DMS114 treated with DMSO at 0.1 percent for 48 hours (cell line): Measurements from ENCODE around the gene CAPN9.
"Not testable (repeated sequence)": the region's sequence is repeated elsewhere in the genome, so short reads cannot be mapped to it uniquely, and the experiment has no call there.

Experiments used
- DNase-seq: peaks from one replicate; lab custom pipeline; 2025; ENCODE audit not compliant: unreplicated experiment; lab: John Stamatoyannopoulos, UW

The CAPN9 gene

DNA sequence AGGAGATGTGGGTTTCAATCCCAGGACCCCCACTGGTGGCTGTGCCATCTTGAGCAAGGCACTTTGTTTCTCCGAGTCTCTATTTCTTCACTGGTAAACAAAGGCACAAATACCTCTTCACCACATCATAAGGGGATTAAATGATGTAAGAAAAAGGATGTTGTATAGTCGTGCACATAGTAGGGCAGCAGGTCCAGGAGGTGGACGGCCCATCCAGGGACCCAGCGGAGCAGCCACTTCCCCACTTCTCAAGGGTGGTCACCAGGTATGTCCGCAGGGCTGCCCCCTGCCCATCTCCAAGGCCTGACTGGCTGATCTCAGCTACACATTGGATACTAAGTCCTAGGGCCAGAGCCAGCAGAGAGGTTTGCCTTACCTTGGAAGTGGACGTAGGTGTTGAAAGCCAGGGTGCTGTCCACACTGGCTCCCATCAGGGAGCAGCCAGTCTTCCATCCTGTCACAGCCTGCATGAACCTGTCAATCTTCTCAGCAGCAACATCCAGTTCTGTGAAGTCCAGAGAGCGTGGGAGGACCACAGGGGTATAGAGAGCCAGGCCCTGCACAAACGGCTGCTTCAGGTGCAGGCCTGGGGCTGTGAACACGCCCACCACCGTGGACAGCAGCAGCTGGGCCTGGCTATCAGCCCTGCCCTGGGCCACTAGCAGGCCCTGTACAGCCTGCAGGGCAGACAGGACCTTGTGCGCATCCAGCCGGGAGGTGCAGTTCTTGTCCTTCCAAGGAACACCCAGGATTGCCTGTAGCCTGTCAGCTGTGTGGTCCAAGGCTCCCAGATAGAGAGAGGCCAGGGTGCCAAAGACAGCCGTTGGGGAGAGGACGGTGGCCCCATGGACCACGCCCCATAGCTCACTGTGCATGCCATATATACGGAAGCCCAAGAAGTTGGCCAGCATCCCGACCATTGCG, 37.3 kb upstream of the CAPN9 start:
- DNase-seq, result no peak

DNA sequence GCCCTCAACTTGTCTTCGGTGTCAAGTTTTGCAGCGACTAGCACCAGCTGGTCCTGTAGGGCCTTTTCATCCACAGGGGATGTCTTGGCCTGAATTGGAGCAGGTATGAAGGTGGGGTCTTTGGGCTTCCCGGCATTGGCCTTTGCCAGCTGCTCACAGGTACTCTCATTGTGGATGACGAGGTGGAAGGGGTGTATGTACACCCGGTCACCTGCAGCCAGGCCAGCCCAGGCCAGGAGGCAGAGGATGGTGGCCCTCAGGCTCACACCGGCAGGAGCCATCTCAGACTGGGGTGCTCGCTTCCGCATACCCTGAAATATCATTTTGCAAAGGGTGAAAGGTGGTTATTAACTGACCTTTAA, 36.7 kb upstream of the CAPN9 start:
- DNase-seq, result no peak

DNA sequence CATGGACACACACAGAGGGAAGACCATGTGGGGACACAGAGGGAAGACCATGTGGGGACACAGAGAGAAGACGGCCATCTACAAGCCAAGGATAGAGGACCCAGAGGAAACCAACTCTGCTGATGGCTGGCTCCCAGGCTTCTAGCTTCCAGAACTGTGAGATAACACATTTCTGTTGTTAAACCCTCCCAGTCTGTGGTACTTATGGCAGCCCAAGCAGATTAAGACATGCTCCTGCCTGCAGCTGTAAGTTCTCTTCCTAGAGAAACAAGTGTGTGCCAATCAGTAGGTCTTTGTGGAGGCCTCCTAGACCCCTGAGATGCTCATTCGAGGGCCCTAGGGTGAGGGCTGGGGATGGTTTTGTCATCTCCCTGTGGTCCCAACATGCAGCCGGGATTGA, 35.9 kb upstream of the CAPN9 start:
- no peak for DNase-seq

DNA sequence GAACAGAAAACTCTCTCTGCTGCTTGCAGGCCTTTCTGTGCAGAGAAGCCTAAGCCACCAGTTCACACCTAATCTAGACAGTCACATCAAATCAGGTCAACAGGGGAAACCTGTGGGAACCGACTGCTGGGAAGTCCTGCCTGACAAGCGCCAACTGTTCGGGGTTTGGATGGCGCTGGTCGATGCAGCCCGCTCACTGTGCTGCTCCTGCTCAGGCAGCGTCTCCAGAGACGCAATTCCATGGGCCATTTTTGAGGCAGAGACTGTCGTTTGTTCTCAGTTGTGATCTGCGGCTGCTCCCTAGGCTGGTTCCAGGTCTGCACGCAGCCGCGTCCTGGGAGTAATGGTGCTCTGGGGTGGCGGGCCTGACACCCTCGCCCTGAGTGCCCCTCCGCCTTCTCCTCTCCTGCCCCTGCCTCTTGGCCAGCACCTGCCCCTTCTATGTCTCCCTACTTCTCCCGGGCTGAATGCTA, 34.7 kb upstream of the CAPN9 start:
- no peak for DNase-seq

DNA sequence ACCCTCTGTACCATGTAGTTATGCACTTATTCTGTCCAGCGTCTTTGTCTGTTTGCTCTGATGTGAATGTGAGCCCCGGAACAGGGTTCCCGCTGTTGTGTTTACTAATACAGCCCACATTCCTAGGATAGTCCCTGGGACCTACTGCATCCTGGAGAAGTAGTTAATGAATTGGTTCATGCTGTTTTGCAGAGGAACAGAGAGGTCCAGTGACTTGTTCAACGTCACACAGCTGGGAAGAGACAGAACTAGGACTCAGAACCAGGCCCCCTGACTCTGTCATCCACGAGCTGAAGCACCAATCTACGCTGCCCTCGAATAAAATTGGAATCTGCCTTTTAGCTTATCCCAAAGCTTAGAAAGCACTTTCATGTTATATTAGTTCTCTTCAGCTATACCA, 34.0 kb upstream of the CAPN9 start:
- DNase-seq, result no peak

DNA sequence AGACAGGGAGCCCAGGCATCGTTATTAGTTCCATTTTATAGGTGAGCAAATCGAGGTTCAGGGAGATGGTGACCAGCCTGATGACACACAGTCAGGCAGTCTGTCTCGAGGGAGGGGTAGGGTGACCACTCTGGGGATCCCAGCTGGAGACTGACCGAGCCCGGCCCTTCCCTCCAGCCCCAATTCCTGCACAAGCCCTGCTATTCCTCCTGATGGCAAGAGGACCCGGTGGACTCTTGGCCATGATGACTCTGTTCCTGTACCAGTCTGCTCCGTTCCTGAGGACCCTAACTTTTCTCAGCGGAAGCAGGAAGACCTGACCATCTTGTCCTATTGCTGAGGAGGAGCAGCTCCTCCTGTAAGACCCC, 33.7 kb upstream of the CAPN9 start:
- DNase-seq, result no peak

DNA sequence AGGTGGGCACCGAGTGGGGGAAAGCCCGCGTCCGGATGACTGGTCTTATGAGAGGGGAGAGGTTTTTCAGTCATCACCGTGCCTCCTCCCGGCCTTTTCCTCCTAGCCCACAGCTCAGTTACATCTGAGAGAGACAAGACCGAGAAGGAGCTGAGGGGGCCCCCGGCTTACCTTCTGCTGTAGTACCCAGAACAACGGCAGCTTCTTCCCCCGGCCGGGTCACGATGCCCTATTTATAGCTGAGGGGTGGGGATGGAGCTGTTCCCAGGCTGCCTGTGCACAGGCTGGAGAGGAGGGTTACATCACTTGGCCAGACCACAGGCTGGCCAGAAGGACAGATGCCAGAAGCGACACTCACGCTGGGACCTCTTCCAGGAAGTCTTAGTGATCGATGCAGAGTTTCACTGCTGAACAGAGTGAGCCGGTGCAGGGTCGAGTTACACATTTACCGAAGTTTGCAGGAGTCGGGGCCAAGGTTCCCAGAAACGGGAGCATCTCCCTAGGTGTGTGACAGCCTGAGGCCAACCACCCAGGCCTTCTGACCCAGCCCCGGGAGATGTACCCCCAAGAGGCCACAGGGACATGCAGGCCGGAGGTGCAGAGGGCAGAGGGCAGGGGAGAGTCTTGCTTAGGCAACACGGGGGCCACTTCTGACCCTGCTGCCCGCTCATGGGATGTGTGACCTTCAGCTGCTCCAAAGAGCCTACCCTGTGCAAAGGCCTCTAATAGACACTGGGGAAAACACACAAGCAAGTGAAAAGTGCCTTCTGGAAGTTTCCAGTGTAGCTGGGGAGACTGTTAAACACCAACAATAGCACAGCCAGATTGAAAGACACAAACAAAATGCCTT, 33.0 kb upstream of the CAPN9 start, which contains the start of gene AGT:
AGT (minus strand) TSS at position 208 of the 850 bp plus-strand sequence. CDS start 3,299 bp downstream, outside the sequence.
- DNase-seq, result no peak

DNA sequence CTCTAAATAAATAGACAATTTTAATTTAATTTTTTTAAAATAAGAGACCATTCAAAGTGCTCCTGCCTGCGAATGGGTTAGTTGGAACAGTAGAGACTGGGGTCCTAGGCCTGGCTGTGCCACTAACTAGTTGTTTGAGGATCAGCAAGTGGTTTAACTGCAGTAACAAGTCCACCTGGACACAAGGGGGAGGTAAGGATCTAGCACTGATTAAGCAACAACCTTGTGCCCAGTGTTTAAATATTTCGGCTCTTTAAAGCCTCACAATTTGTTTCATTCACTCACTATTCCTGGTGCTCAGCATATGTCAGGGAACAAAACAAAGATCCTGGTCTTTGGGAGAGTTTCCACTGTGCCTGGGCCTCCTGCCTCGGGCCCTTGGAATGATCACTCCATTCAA, 31.7 kb upstream of the CAPN9 start:
- no peak for DNase-seq

DNA sequence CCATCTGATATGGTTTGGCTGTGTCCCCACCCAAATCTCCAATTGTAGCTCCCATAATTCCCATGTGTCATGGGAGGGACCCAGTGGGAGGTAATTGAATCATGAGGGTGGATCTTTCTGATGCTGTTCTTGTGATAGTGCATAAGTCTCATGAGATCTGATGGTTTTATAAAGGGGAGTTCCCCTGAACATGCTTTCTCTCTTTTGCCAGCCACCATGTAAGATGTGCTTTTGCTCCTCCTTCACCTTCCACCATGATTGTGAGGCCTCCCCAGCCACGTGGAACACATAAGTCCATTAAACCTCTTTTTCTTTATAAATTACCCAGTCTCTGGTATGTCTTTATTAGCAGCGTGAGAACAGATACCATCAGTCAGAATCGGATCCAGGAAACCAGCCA, 30.7 kb upstream of the CAPN9 start:
- not testable (repeated sequence) for DNase-seq

DNA sequence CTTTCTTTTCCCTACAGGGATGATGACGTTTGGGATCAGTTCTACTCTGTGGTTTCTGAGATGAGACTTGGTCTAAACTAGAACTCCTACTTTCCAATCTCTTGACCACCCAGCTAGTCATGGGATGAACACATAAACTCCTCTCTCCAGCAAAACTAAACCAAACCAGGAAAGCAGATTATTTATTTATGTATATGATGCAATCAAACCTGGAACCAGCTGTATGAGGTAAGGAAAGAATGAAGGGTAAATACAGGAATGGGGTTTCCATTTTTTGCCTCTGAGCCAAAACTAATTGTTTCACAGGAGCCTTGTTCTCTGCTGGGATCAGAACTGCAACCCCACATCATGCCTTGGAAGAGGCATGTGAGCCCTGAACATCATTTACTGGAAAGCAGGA, 29.9 kb upstream of the CAPN9 start:
- DNase-seq, result no peak

DNA sequence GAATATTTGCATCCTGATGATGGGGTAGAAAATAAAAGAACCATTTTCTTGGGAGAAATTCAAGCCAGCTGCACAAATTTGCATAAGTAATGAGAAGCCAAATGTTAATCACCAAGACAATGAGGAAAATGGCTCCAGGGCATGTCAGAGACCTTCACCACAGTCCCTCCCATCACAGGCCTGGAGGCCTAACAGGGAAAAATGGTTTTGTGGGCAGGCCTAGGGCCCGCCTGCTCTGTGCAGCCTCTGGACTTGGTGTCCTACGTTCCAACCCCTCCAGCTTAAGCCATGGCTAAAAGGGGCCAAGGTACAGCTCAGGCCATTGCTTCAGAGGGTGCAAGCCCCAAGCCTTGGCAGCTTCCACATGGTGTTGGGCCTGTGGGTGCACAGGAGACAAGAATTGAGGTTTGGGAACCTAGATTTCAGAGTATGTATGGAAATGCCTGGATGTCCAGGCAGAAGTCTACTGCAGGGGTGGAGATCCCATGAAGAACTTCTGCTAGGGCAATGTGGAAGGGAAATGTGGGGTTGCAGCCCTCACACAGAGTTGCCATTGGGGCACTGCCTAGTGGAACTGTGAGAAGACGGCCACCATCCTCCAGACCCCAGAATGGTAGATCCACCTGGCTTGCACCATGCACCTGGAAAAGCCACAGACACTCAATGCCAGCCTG, 25.2 kb upstream of the CAPN9 start:
- DNase-seq, result not testable (repeated sequence)

DNA sequence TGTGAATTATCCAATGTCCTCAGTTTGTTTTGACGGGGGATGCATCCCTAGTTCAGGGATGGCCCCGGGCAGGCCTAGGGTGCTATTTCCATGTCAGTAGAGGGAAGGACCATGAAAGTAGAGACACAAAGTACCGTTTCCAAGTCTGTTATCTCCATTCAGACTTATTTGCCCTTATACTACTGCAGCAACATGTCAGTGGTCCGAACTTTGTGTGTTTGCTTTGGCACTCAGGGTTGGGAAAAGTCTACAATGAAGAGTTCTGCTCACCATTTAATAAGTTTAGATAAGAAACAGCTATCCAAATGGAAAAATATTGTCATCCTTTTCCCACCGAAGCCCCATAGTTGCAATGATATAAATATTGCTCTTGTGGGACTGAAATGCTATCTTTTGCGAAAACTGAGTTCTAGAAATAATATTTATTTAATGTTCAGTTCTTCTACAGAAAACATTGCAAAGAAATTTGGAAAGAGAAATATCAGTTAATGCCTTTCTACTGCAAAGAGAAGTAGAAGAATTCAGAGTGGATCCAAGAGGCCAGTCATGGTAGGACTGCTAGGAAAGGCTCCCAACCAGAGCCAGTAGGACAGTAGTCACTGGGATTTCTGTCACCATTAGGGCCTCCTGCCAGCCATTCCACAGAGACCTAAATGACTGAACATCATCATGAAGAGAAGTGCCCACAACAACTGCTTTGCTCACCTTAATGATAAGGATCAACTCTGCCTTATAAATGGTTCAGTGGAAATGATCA, 21.8 kb upstream of the CAPN9 start:
- no peak for DNase-seq

DNA sequence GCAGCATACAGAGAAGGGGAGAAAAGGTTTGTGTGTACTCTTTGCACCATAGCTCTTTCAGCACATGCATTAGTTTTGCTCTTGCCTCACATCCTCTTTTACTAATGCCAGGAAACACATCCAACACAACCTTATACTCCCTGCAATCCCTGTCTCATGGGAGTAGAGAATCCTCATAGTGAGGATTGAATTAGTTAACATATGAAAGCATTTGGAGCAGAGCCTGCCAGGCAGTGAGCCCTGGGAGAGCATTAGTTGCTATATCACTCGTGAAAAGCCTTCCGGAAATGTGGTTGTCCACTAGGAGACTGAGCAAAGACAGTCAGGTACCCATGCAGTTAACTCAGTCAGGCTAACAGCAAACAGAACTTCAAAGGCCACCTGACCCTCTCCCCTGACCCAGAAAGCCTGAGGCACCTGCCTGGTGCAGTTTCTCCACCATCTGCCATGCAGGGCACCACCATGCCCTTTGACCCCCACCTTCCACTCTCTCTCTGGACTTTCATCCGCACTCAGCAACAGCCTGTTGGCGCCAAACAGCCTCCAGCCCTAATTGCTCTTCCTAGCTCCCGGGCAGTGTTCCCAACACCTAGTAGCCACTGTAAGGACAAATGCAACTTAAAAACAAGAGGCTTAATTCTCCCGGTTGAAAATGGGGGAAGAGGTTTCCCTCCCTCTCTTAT, 18.3 kb upstream of the CAPN9 start:
- no peak for DNase-seq

DNA sequence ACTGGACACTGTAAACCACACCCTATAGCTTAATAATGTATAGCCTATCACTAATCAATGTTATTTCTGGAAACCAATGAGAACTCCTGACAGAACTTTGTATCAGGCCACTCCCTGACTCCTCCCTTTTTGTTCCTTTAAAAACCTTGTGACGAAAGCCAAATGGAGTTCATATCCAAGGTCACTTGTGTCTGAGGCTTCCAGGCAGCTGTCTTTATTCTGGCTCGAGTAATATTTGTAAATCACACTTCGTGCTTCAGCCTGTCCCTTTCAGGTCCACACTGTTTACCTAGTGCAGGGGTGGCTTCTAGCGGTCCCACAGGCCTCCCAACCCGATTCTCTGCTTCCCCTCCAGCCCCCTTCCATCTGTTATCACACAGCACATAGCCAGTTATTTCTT, 16.2 kb upstream of the CAPN9 start:
- no peak for DNase-seq

DNA sequence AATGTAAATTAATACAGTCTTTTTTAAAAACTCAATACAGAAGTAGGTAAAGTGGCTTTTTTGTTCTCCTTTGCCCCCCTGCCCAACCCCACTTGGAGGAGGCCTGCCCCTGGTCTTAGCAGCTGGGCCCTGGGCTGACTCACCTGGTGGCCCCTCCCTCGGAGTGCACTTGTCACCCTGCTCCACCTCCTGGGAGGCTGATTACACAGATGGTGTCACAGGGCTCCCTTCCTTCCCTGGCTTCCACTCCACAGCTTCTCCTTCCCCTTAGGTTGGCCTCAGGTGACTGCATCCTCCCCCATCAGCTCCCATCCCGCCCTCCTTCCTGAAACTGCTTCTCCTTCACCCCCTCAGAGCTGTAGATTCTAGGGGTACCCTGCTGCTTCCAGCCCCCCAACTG, 11.7 kb upstream of the CAPN9 start:
- no peak for DNase-seq

DNA sequence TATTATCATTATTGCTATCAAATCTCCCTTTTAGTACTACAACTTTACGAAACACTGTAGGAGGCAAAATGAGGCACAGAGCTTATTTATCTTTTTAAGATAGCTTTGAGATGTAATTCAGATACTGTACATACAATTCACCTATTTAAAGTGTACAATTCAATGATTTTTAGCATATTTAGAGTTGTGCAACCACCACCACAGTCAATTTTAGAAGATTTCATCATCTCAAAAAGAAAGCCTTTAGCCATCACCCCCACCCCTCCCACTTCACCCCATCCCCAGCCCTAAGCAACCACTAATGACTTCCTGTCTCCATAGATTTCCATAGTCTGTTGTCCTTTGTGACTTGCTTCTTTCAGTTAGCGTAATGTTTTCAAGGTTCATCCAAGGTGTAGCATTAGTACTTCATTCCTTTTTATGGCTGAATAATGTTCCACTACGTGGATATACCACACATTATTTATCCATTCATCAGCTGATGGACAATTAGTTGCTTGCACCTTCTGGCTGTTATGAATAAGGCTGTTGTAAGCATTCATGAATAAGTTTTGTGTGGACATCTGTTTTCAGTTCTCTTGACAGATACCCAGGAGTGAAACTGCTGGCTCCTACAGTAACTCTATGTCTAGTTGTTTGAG, 9.4 kb upstream of the CAPN9 start:
- no peak for DNase-seq

DNA sequence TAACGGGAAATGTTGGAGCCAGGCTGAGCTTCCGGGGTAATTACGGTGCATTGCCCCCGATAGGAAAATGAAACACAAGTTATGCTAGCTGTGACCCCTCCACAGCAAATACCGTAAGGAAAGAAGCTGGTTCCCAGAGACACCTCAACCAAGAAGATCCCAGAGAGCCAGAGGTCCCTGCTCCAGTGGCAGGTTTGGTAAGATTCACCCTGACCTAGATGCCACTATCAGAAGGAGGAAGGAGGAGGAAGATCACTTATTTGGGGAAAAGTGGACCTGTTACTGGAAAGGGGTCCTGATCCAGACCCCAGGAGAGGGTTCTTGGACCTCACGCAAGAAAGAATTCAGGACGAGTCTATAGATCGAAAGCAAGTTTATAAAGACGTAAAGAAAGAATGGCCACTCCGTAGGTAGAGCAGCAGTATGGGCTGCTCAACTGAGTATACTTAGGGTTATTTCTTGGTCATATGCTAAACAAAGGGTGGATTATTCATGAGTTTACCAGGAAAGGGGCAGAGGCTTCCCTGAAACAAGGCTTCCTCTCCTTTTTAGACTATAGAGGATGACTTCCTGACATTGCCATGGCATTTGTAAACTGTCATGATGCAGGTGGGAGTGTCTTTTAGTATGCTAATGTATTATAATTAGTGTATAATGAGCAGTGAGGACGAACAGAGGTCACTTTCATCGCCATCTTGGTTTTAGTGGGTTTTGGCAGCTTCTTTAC, 7.5 kb upstream of the CAPN9 start:
- DNase-seq, result no peak

DNA sequence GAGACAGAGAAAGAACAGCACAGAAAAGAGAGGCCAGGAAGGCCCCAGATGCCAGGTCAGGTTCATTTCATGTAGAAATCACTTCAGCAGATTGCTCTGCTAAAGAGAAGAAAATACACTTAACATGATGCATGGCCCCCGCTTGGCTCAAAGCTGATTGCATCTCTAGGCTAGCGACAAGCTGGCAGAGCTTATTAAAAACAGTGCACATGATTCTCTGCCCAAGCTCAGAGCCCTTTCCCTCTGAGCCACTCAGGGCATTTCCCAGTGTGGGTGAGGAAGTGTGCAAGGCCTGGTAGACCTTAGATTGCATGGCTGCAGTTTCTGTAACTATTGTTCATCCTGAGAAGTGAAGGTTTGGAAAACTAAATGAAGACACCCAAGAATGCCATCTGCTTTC, 3.3 kb upstream of the CAPN9 start:
- no peak for DNase-seq

DNA sequence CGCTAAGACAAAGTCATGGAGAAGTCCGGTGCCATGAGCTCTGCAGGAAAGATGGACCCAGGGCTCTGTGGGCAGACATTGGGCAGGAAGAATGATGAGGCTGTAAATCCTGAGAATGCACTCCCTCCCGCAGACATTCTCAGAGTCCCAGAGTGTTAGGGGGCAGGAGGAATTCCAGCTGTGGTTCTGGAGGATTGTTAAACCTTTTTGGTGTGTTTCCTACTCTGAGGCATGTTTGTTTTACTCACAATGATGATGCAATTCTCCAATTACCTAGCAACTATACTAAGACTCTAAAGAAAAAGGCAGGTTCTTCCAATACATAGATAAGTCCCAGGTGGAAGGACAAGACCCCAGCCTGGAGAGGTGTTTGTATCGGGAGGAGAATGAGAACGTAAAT, 2.8 kb upstream of the CAPN9 start:
- DNase-seq, result no peak
